MM.1S (cell line): ENCODE measurements around the gene RPAP3.

Experiments used
- DNase-seq: peaks from one replicate; pipeline ENCODE4 v3.0.0-alpha.2; 2015
- H2AFZ ChIP-seq: fragments of 300-600 bp; sonication (generic); 2 replicates; pipeline ENCODE4 v1.6.0; 2016; ENCODE audit warnings: antibody characterized with exemption, low read length
- H3F3A ChIP-seq: fragments of 300-600 bp; sonication (generic); 2 replicates; pipeline ENCODE4 v1.6.1; 2016; ENCODE audit warnings: mild to moderate bottlenecking, antibody characterized with exemption, low read length, moderate library complexity, mixed read lengths; ENCODE audit not compliant: insufficient read depth
- H3K27ac ChIP-seq: fragments of 300-600 bp; sonication (generic); 2 replicates; pipeline ENCODE4 v1.5.1; 2016; ENCODE audit warnings: mild to moderate bottlenecking, low read length
- H3K27me3 ChIP-seq: fragments of 300-600 bp; sonication (generic); replicated peaks from 2 replicates; pipeline ENCODE4 v1.6.0; 2016; ENCODE audit warnings: low read length; ENCODE audit not compliant: insufficient read depth
- H3K36me3 ChIP-seq: fragments of 300-600 bp; sonication (generic); replicated peaks from 2 replicates; pipeline ENCODE4 v1.6.1; 2016; ENCODE audit warnings: mild to moderate bottlenecking, low read length, mixed read lengths; ENCODE audit not compliant: insufficient read depth
- H3K4me1 ChIP-seq: fragments of 300-600 bp; sonication (generic); 2 replicates; pipeline ENCODE4 v1.6.1; 2016; ENCODE audit warnings: low read length, mixed read lengths
- H3K4me2 ChIP-seq: fragments of 300-600 bp; sonication (generic); 2 replicates; pipeline ENCODE4 v1.6.0; 2016; ENCODE audit warnings: low read depth, low read length
- H3K4me3 ChIP-seq: fragments of 300-600 bp; sonication (generic); 2 replicates; pipeline ENCODE4 v1.5.1; 2016; ENCODE audit warnings: low read length, mixed read lengths
- H3K79me2 ChIP-seq: fragments of 300-600 bp; sonication (generic); 2 replicates; pipeline ENCODE4 v1.6.1; 2016; ENCODE audit warnings: mixed run types, low read length, mixed read lengths
- H3K9ac ChIP-seq: fragments of 300-600 bp; sonication (generic); 2 replicates; pipeline ENCODE4 v1.6.1; 2016; ENCODE audit warnings: low read length, mixed read lengths
- H3K9me2 ChIP-seq: fragments of 300-600 bp; sonication (generic); replicated peaks from 2 replicates; pipeline ENCODE4 v1.6.1; 2016; ENCODE audit warnings: mild to moderate bottlenecking, low read length, mixed read lengths; ENCODE audit not compliant: insufficient read depth
- H3K9me3 ChIP-seq: fragments of 300-600 bp; sonication (generic); replicated peaks from 2 replicates; pipeline ENCODE4 v1.6.1; 2016; ENCODE audit warnings: mild to moderate bottlenecking, low read length, mixed read lengths; ENCODE audit not compliant: insufficient read depth
- H4K20me1 ChIP-seq: fragments of 300-600 bp; sonication (generic); 2 replicates; pipeline ENCODE4 v1.6.1; 2016; ENCODE audit warnings: mild to moderate bottlenecking, low read length, moderate library complexity, mixed read lengths; ENCODE audit not compliant: insufficient read depth
- EZH2 ChIP-seq: fragments of 300-600 bp; sonication (generic); optimal IDR thresholded peaks from 2 replicates; pipeline ENCODE3; 2017; ENCODE audit warnings: low read depth, mild to moderate bottlenecking, antibody characterized with exemption, low read length, mixed read lengths
- EZH2phosphoT487 ChIP-seq: fragments of 300-600 bp; sonication (generic); IDR thresholded peaks from 2 replicates; pipeline ENCODE4 v1.6.1; 2018; ENCODE audit warnings: antibody characterized with exemption, low read length
- TF ChIP-seq, protein P1 (sequence below): fragments of 300-600 bp; sonication (generic); IDR thresholded peaks from 2 replicates; pipeline ENCODE4 v1.5.1; 2016; ENCODE audit warnings: antibody characterized with exemption, low read length, mixed read lengths

RPAP3 gene

DNA sequence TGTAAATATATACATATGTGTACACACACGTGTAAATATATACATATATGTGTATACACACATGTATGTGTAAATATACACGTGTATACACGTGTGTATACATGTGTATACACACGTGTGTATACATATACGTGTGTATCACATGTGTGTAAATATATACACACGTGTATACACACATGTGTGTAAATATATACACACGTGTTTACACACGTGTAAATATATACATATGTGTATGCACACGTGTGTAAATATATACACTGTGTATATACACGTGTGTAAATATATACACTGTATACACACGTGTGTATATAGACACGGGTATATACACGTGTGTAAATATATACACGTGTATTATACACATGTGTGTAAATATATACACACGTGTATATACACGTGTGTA lies 71.7 kb downstream of the RPAP3 start:
- no peak for DNase-seq
- TF ChIP-seq EZH2 (no peak), EZH2phosphoT487 (no peak)
- TF ChIP-seq, protein P1, sequence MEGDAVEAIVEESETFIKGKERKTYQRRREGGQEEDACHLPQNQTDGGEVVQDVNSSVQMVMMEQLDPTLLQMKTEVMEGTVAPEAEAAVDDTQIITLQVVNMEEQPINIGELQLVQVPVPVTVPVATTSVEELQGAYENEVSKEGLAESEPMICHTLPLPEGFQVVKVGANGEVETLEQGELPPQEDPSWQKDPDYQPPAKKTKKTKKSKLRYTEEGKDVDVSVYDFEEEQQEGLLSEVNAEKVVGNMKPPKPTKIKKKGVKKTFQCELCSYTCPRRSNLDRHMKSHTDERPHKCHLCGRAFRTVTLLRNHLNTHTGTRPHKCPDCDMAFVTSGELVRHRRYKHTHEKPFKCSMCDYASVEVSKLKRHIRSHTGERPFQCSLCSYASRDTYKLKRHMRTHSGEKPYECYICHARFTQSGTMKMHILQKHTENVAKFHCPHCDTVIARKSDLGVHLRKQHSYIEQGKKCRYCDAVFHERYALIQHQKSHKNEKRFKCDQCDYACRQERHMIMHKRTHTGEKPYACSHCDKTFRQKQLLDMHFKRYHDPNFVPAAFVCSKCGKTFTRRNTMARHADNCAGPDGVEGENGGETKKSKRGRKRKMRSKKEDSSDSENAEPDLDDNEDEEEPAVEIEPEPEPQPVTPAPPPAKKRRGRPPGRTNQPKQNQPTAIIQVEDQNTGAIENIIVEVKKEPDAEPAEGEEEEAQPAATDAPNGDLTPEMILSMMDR: no peak
- Histone ChIP-seq H3K27ac (no peak overlapping the region), H3F3A (no peaks in the 10 kb centered on the region), H3K9ac (no peak overlapping the region), H3K4me1 (no peaks in the 10 kb centered on the region), H3K9me3 (no peaks in the 10 kb centered on the region), H4K20me1 (no peaks in the 10 kb centered on the region), H3K79me2 (no peaks in the 10 kb centered on the region), H2AFZ (no peak overlapping the region), H3K4me2 (no peak overlapping the region), H3K9me2 (no peaks in the 10 kb centered on the region), H3K27me3 (no peaks in the 10 kb centered on the region), H3K4me3 (no peak overlapping the region), H3K36me3 (no peaks in the 10 kb centered on the region)

GRCh38 chr12:47621960-47622359 lies 83.9 kb downstream of the RPAP3 start:
- H3K36me3 ChIP-seq: no peaks in the 10 kb centered on the region
- no peak overlapping the region for H3K9ac ChIP-seq
- H3K4me1 ChIP-seq: no peaks in the 10 kb centered on the region
- no peaks in the 10 kb centered on the region for H3K9me3 ChIP-seq
- no peaks in the 10 kb centered on the region for H3F3A ChIP-seq
- H3K27ac ChIP-seq: no peak overlapping the region
- no peaks in the 10 kb centered on the region for H3K9me2 ChIP-seq
- H4K20me1 ChIP-seq: no peaks in the 10 kb centered on the region
- no peak for DNase-seq
- H3K79me2 ChIP-seq: no peaks in the 10 kb centered on the region
- H3K4me3 ChIP-seq: no peak overlapping the region
- TF ChIP-seq EZH2 (no peak), EZH2phosphoT487 (no peak)
- TF ChIP-seq, protein P1: no peak
- H3K4me2 ChIP-seq: no peak overlapping the region
- H3K27me3 ChIP-seq: no peaks in the 10 kb centered on the region
- no peak overlapping the region for H2AFZ ChIP-seq

DNA sequence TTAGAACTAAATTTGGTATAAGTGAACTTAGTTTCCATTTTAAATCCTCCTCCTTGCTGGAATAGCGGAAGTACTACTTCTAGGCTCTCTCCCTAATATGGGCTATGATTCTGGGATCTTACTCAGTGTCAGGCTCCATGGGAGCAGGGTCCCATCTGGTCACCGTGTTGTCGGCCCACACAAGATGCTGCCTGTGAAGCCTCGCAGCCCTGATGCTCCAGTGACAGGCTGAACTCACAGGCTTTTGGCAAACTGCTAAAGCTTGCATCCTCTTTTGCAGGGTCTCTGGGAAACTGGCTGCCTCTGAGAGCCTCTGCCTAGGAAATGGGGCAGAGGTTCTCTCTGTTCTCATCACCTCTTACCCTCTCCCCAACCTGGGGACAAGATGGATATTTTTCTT lies 88.4 kb downstream of the RPAP3 start:
- TF ChIP-seq, protein P1: no peak
- no peak for TF ChIP-seq EZH2phosphoT487
- no peaks in the 10 kb centered on the region for H3F3A ChIP-seq
- H3K4me3 ChIP-seq: no peak overlapping the region

GRCh38 chr12:47616440-47616839 lies 89.4 kb downstream of the RPAP3 start:
- H3K36me3 ChIP-seq: no peaks in the 10 kb centered on the region
- H3F3A ChIP-seq: no peaks in the 10 kb centered on the region
- no peak for DNase-seq
- TF ChIP-seq EZH2 (no peak), EZH2phosphoT487 (no peak)
- TF ChIP-seq, protein P1: no peak
- no peak overlapping the region for H3K4me3 ChIP-seq
- no peaks in the 10 kb centered on the region for H3K9me3 ChIP-seq
- H3K27ac ChIP-seq: no peak overlapping the region
- H3K9me2 ChIP-seq: no peaks in the 10 kb centered on the region
- H3K9ac ChIP-seq: no peak overlapping the region
- no peak overlapping the region for H2AFZ ChIP-seq
- no peaks in the 10 kb centered on the region for H4K20me1 ChIP-seq
- H3K4me2 ChIP-seq: no peak overlapping the region
- no peaks in the 10 kb centered on the region for H3K27me3 ChIP-seq
- H3K79me2 ChIP-seq: no peaks in the 10 kb centered on the region
- H3K4me1 ChIP-seq: no peaks in the 10 kb centered on the region

More for the DNA sequence above, 88.4 kb downstream of the RPAP3 start:
- Histone ChIP-seq H3K27me3 (no peaks in the 10 kb centered on the region), H3K79me2 (no peaks in the 10 kb centered on the region), H4K20me1 (no peaks in the 10 kb centered on the region), H3K4me1 (no peaks in the 10 kb centered on the region), H3K36me3 (no peaks in the 10 kb centered on the region), H3K9me2 (no peaks in the 10 kb centered on the region), H3K4me2 (no peak overlapping the region), H3K9me3 (no peaks in the 10 kb centered on the region), H3K27ac (no peak overlapping the region), H2AFZ (no peak overlapping the region), H3K9ac (no peak overlapping the region)
- no peak for DNase-seq
